ENCODE results near the gene SURF4.
A peak's percentile ranks its signal among the peaks of the same experiment; 100 is the strongest.

Gene SURF4

GRCh38 chr9:133372144-133372543 is 3.7 kb downstream of the SURF4 start:
- no peak for TF ChIP-seq NFIC (IDR thresholded peaks at IDR 0.05)
- TF ChIP-seq TEAD4 (IDR thresholded peaks at IDR 0.05), result no peak
- TF ChIP-seq YY1 (IDR thresholded peaks at IDR 0.05; ENCODE audit: low read depth), result no peak
- no peak for TF ChIP-seq USF1 (IDR thresholded peaks at IDR 0.05)
- TF ChIP-seq CREB1 (IDR thresholded peaks at IDR 0.05; ENCODE audit: low read depth), result no peak
- no peak for TF ChIP-seq RAD21 (IDR thresholded peaks at IDR 0.05; ENCODE audit: low read depth)
- TF ChIP-seq REST (IDR thresholded peaks at IDR 0.05; ENCODE audit: low read depth), result no peak
- TF ChIP-seq TAF1 (IDR thresholded peaks at IDR 0.05; ENCODE audit: low read depth), result no peak
- TF ChIP-seq ZBTB7A (IDR thresholded peaks at IDR 0.05; ENCODE audit: low read depth), result no peak
- no peak for TF ChIP-seq EP300 (IDR thresholded peaks at IDR 0.05; ENCODE audit: borderline replicate concordance)
- TF ChIP-seq MAX (IDR thresholded peaks at IDR 0.05), result no peak

GRCh38 chr9:133371261-133371711 is 4.6 kb downstream of the SURF4 start:
- TF ChIP-seq YY1 (IDR thresholded peaks at IDR 0.05; ENCODE audit: low read depth) (no peak), CEBPB (IDR thresholded peaks at IDR 0.05) (no peak)

GRCh38 chr9:133370685-133371084 is 5.2 kb downstream of the SURF4 start:
- TF ChIP-seq YY1 (IDR thresholded peaks at IDR 0.05; ENCODE audit: low read depth), result no peak
- no peak for TF ChIP-seq EP300 (IDR thresholded peaks at IDR 0.05; ENCODE audit: borderline replicate concordance)
- TF ChIP-seq ZBTB7A (IDR thresholded peaks at IDR 0.05; ENCODE audit: low read depth), result no peak
- no peak for TF ChIP-seq MAX (IDR thresholded peaks at IDR 0.05)
- no peak for TF ChIP-seq FOXM1 (IDR thresholded peaks at IDR 0.05; ENCODE audit: borderline replicate concordance, low read depth)
- no peak for TF ChIP-seq TCF12 (IDR thresholded peaks at IDR 0.05; ENCODE audit: low read depth)
- TF ChIP-seq CREB1 (IDR thresholded peaks at IDR 0.05; ENCODE audit: low read depth), result no peak

GRCh38 chr9:133369933-133370332 is 5.9 kb downstream of the SURF4 start:
- TF ChIP-seq TCF12 (IDR thresholded peaks at IDR 0.05; ENCODE audit: low read depth), result no peak

- TF ChIP-seq CEBPB (IDR thresholded peaks at IDR 0.05) (0 out of 2 replicates have a peak, but pooled peaks have one; percentile 16), NFIC (IDR thresholded peaks at IDR 0.05) (no peak), REST (IDR thresholded peaks at IDR 0.05; ENCODE audit: low read depth) (no peak), CREB1 (IDR thresholded peaks at IDR 0.05; ENCODE audit: low read depth) (no peak), RAD21 (IDR thresholded peaks at IDR 0.05; ENCODE audit: low read depth) (no peak), TEAD4 (IDR thresholded peaks at IDR 0.05) (no peak)
Measured at GRCh38 chr9:133369422-133369821, 6.4 kb downstream of the SURF4 start.

GRCh38 chr9:133368249-133368881 is 7.5 kb downstream of the SURF4 start:
- no peak for TF ChIP-seq TCF12 (IDR thresholded peaks at IDR 0.05; ENCODE audit: low read depth)
- no peak for TF ChIP-seq MAX (IDR thresholded peaks at IDR 0.05)
- no peak for TF ChIP-seq YY1 (IDR thresholded peaks at IDR 0.05; ENCODE audit: low read depth)
- TF ChIP-seq RAD21 (IDR thresholded peaks at IDR 0.05; ENCODE audit: low read depth), result no peak
- no peak for TF ChIP-seq FOXM1 (IDR thresholded peaks at IDR 0.05; ENCODE audit: borderline replicate concordance, low read depth)
- TF ChIP-seq NFIC (IDR thresholded peaks at IDR 0.05), result no peak
- TF ChIP-seq REST (IDR thresholded peaks at IDR 0.05; ENCODE audit: low read depth), result no peak
- no peak for TF ChIP-seq CREB1 (IDR thresholded peaks at IDR 0.05; ENCODE audit: low read depth)
- TF ChIP-seq ZBTB7A (IDR thresholded peaks at IDR 0.05; ENCODE audit: low read depth), result no peak
- no peak for TF ChIP-seq TAF1 (IDR thresholded peaks at IDR 0.05; ENCODE audit: low read depth)
- no peak for TF ChIP-seq TEAD4 (IDR thresholded peaks at IDR 0.05)
- no peak for TF ChIP-seq CEBPB (IDR thresholded peaks at IDR 0.05)
- TF ChIP-seq EP300 (IDR thresholded peaks at IDR 0.05; ENCODE audit: borderline replicate concordance), result no peak
- TF ChIP-seq EGR1 (IDR thresholded peaks at IDR 0.05), result no peak
- TF ChIP-seq USF1 (IDR thresholded peaks at IDR 0.05), result no peak

Measured in Ishikawa (cell line).